CD4-positive, alpha-beta memory T cell (primary cell): ENCODE results near the gene SYN1. TPM values are rescaled to one million over a fixed set of nuclear protein-coding genes. Genes with fewer than 3 reads are reported as not detected.
"Not testable (repeated sequence)": the region's sequence is repeated elsewhere in the genome, so short reads cannot be mapped to it uniquely, and the experiment has no call there.

ENCODE experiments used
- CTCF ChIA-PET: fragments of 350-600 bp; sonication (Branson Sonifier 250); formaldehyde crosslinking; loops from one replicate; lab custom pipeline; 2021; ENCODE audit warnings: inconsistent platforms; ENCODE audit not compliant: partially characterized antibody; lab: Charles Lee
- POLR2A ChIA-PET: fragments of 350-600 bp; sonication (Branson Sonifier 250); formaldehyde crosslinking; loops from one replicate; lab custom pipeline; 2021; ENCODE audit not compliant: partially characterized antibody; lab: Charles Lee
- DNase-seq, 5 donors: peaks; one replicate each; pipeline versions ENCODE4 v3.0.0 to v3.0.0-alpha.2; 2020 to 2022; ENCODE audit warnings: mixed read lengths in 1 of 5
- H3K27ac ChIP-seq: one replicate; pipeline ENCODE4 v1.7.0; 2013; ENCODE audit warnings: low read depth, low read length
- H3K27me3 ChIP-seq: 2 replicates; pipeline ENCODE4 v1.7.0; 2013; ENCODE audit warnings: mild to moderate bottlenecking, low read length, moderate library complexity; ENCODE audit not compliant: insufficient read depth
- H3K36me3 ChIP-seq: 2 replicates; pipeline ENCODE4 v1.7.0; 2013; ENCODE audit warnings: mild to moderate bottlenecking, low read length, moderate library complexity; ENCODE audit not compliant: insufficient read depth
- H3K4me1 ChIP-seq: 2 replicates; pipeline ENCODE4 v1.7.0; 2013; ENCODE audit warnings: mild to moderate bottlenecking, low read length, moderate library complexity; ENCODE audit not compliant: insufficient read depth
- H3K4me3 ChIP-seq, 2 donors: one replicate each; pipeline ENCODE4 v1.7.0; 2013; ENCODE audit warnings: low read length in 2 of 2, mild to moderate bottlenecking in 1 of 2
- H3K9me3 ChIP-seq, 2 donors: one replicate each; pipeline ENCODE4 v1.7.0; 2013; ENCODE audit warnings: low read length in 2 of 2, control low read depth in 1 of 2; ENCODE audit not compliant: control insufficient read depth in 1 of 2
- H3K27ac Mint-ChIP-seq, 7 donors: one replicate each; pipeline ENCODE4 v1.8.0; 2020 to 2021; ENCODE audit warnings: mixed read lengths in 7 of 7, mild to moderate bottlenecking in 6 of 7, inconsistent platforms in 3 of 7, moderate library complexity in 3 of 7
- H3K27me3 Mint-ChIP-seq, 2 donors: one replicate each; pipeline ENCODE4 v1.8.0; 2020 to 2021; ENCODE audit warnings: mixed read lengths in 2 of 2
- H3K36me3 Mint-ChIP-seq, 2 donors: one replicate each; pipeline ENCODE4 v1.8.0; 2020 to 2021; ENCODE audit warnings: mixed read lengths in 2 of 2, inconsistent platforms in 1 of 2, mild to moderate bottlenecking in 1 of 2
- H3K4me1 Mint-ChIP-seq, 4 donors: one replicate each; pipeline ENCODE4 v1.8.0; 2020 to 2021; ENCODE audit warnings: mixed read lengths in 4 of 4, mild to moderate bottlenecking in 1 of 4
- H3K4me3 Mint-ChIP-seq, 8 donors: one replicate each; pipeline ENCODE4 v1.8.0; 2020 to 2021; ENCODE audit warnings: mixed read lengths in 8 of 8, mild to moderate bottlenecking in 7 of 8, moderate library complexity in 6 of 8, inconsistent platforms in 3 of 8
- H3K9me3 Mint-ChIP-seq, 8 donors: one replicate each; pipeline ENCODE4 v1.8.0; 2020 to 2021; ENCODE audit warnings: mixed read lengths in 8 of 8, mild to moderate bottlenecking in 5 of 8, inconsistent platforms in 3 of 8, moderate library complexity in 1 of 8
- intact Hi-C: fragments of 100-400 bp; cut with micrococcal nuclease; formaldehyde crosslinking; loops from one replicate; pipeline ENCODE4 v1.15.1; 2023
- polyA plus RNA-seq, 2 donors: library from polyadenylated mRNA; unstranded; fragments of 300-500 nt; fragmentation: Illumina TruSeq; gene quantifications; one replicate each; pipeline ENCODE4 v1.2.3, GENCODE V29; 2021
- total RNA-seq, 2 experiments: library from RNA; stranded (reverse); gene quantifications; one replicate each; pipeline ENCODE4 v1.2.3, GENCODE V29; 2021

The SYN1 gene
- total RNA-seq (1 to 10 TPM in 1 of 2 experiments, under 1 TPM in 1; 0.90 to 1.4 TPM), polyA plus RNA-seq (1 to 10 TPM in 1 of 2 donors, under 1 TPM in 1; 0.49 to 1.6 TPM)

DNA sequence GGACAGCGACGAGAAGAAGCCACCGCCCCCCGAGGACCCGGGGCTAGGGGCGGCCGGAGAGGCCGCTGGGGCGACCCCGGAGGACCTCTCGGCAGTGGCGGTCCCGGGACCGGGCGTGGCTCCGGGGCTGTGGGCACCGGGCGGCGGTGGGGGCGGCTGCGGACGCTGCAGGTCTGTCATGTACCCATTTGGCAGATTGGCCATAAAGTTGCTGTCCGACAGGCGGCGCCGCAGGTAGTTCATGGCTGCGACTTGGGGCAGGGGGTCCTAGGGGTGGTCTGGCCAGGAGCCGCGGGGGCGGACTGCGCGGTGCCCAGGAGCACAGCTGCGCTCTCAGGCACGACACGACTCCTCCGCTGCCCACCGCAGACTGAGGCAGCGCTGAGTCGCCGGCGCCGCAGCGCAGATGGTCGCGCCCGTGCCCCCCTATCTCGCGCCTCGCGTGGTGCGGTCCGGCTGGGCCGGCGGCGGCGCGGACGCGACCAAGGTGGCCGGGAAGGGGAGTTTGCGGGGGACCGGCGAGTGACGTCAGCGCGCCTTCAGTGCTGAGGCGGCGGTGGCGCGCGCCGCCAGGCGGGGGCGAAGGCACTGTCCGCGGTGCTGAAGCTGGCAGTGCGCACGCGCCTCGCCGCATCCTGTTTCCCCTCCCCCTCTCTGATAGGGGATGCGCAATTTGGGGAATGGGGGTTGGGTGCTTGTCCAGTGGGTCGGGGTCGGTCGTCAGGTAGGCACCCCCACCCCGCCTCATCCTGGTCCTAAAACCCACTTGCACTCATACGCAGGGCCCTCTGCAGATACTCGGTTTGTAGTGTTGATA is at the start of gene SYN1:
SYN1 (minus strand) TSS at position 372 of the 817 bp plus-strand sequence; CDS start at position 243, 129 bp downstream.
- H3K9me3 Mint-ChIP-seq: peaks cover 0 to 3% (median 0%) of the 10 kb centered on the region in 8 donors
- Histone ChIP-seq H3K4me1 (peaks cover 5% of the 10 kb centered on the region), H3K27me3 (no peaks in the 10 kb centered on the region), H3K9me3 (no peaks in the 10 kb centered on the region), H3K36me3 (no peaks in the 10 kb centered on the region), H3K4me3 (peak within 1 kb of the TSS in 1 of 2 donors; percentile 38), H3K27ac (no peak within 1 kb of the TSS)
- peak; percentile 76 to 83 (median 81) for DNase-seq
- peak within 1 kb of the TSS in 5 of 7 donors; percentile 23 to 82 (median 63) for H3K27ac Mint-ChIP-seq
- POLR2A ChIA-PET: interaction anchor here (0.9 to 1.5 kb wide), 6 partner anchors 9 to 59 kb away, joined by 3 to 8 read pairs (median 4); partner anchors contain the start of genes ARAF and TIMP1
- H3K4me3 Mint-ChIP-seq: peak within 1 kb of the TSS; percentile 30 to 76 (median 65)
- peaks cover 4 to 32% (median 18%) of the 10 kb centered on the region in 4 donors for H3K4me1 Mint-ChIP-seq
- intact Hi-C loops: loop anchor here (5.0 kb wide), 1 partner anchor 37 kb away; the partner anchor contains the start of gene TIMP1
- peaks cover 0 to 7% of the 10 kb centered on the region in 2 donors for H3K27me3 Mint-ChIP-seq
- peaks cover 0 to 3% of the 10 kb centered on the region in 2 donors for H3K36me3 Mint-ChIP-seq
- CTCF ChIA-PET: interaction anchor here (1.0 kb wide), 1 partner anchor 59 kb away, joined by 3 read pairs; the partner anchor contains the start of gene ARAF

DNA sequence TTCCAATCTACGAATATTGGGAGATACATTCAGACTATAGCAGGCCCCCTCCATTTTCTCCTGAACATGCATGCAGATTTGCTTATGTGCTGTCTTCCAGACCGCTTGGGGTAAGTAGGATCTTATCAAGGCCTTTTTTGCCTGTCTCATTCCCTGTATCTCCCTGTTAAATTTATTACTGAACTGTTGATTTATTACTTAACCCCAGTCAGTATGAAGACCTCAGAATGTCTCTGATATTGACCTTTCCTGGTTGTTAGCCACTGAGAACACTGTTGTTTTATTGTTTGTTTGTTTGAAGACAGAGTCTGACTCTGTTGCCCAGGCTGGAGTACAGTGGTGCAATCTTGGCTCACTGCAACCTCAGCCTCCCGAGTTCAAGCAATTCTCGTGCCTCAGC is 46.1 kb upstream of the SYN1 start:
- H3K36me3 Mint-ChIP-seq, CTCF ChIA-PET: not testable (repeated sequence)

DNA sequence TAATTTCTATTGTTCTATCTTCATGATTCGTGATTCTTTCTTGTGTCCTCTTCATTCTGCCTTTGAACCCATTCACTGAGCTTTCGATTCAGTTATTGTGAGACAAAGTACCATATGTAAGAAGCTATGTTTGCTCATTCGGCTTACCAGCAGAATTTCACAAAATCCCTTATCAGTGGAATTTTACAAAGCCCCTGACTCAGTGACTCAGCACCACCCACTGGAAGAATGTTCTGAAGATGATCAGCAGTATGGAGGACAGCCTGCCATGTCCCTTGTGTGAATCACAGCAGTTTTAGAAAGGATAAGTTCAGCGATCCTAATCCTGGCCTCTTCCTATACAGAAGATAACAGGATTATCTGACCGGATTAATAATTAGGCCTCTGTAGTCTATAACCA is 45.1 kb upstream of the SYN1 start:
- no peaks in the 10 kb centered on the region for H3K27me3 Mint-ChIP-seq
- Histone ChIP-seq H3K4me1 (peaks cover 3% of the 10 kb centered on the region), H3K27me3 (no peaks in the 10 kb centered on the region), H3K27ac (no peak overlapping the region), H3K4me3 (no peak overlapping the region), H3K36me3 (no peaks in the 10 kb centered on the region), H3K9me3 (no peaks in the 10 kb centered on the region)
- H3K9me3 Mint-ChIP-seq: no peaks in the 10 kb centered on the region
- no peak overlapping the region for H3K4me3 Mint-ChIP-seq
- H3K4me1 Mint-ChIP-seq: no peaks in the 10 kb centered on the region
- no peaks in the 10 kb centered on the region for H3K36me3 Mint-ChIP-seq
- DNase-seq: no peak
- no peak overlapping the region for H3K27ac Mint-ChIP-seq
- ChIA-PET POLR2A (no interaction called here), CTCF (no interaction called here)
- intact Hi-C loops: no loop called here

More for the DNA sequence above, 46.1 kb upstream of the SYN1 start:
- H3K4me1 ChIP-seq, H3K4me3 ChIP-seq, H3K27ac Mint-ChIP-seq, H3K9me3 Mint-ChIP-seq, H3K4me1 Mint-ChIP-seq, H3K27me3 ChIP-seq, H3K4me3 Mint-ChIP-seq, H3K27me3 Mint-ChIP-seq, intact Hi-C loops, DNase-seq, H3K27ac ChIP-seq, POLR2A ChIA-PET, H3K36me3 ChIP-seq, H3K9me3 ChIP-seq: not testable (repeated sequence)

DNA sequence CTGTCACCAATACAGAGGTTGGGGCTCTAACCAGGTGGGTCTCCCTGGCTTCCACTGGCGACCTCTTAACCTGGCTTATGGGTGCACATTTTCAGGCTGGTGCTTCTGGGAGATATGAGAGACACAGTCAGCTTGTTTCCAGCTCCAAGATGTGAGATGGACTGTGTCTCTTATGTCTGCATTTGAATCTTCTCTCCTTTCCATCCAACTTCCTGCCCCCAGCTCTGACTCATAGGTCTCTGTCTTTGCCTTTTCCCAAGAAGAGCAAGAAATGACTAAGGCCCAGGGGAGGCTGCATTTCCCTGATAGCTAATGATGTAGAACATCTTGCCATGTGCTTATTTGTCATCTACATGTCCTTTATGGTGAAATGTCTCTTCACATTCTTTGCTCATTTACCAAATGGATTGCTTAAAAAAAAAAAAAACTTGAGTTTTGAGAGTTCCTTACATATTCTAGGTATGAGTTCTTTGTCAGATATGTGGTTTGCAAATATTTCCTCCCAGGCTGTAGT is 42.5 kb upstream of the SYN1 start:
- POLR2A ChIA-PET: no interaction called here
- no peak overlapping the region for H3K27ac ChIP-seq
- H3K27me3 Mint-ChIP-seq: no peaks in the 10 kb centered on the region
- intact Hi-C loops: no loop called here
- DNase-seq: no peak
- peaks cover 16% of the 10 kb centered on the region for H3K4me1 ChIP-seq
- peaks cover 3 to 18% (median 5%) of the 10 kb centered on the region in 4 donors for H3K4me1 Mint-ChIP-seq
- no peak overlapping the region for H3K4me3 Mint-ChIP-seq
- no peaks in the 10 kb centered on the region for H3K9me3 ChIP-seq
- H3K36me3 Mint-ChIP-seq: peaks cover 0 to 7% of the 10 kb centered on the region in 2 donors
- H3K27ac Mint-ChIP-seq: peak overlapping the region in 2 of 7 donors; percentile 29 to 60
- CTCF ChIA-PET: no interaction called here
- H3K36me3 ChIP-seq: peaks cover 6% of the 10 kb centered on the region
- H3K4me3 ChIP-seq: no peak overlapping the region
- peaks cover 0 to 2% (median 0%) of the 10 kb centered on the region in 8 donors for H3K9me3 Mint-ChIP-seq
- no peaks in the 10 kb centered on the region for H3K27me3 ChIP-seq

DNA sequence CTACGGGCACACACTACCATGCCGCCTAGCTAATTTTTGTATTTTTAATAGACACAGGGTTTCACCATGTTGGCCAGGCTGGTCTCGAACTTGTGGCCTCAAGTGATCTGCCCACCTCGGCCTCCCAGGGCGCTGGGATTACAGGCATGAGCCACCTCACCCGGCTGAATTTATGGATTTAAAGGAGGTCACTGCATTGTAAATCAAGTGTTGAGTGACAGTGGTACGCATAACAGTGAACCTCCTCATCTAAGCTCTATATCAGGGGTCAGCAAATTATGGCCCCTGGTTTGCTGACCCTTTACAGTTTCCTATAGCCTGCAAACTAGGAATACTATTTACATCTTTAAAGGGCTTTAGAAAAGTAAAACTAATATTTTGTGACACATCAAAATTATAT is 41.9 kb upstream of the SYN1 start:
- ChIA-PET POLR2A (no interaction called here), CTCF (no interaction called here)
- H3K27ac ChIP-seq: no peak overlapping the region
- DNase-seq: no peak
- H3K27me3 Mint-ChIP-seq: no peaks in the 10 kb centered on the region
- no peak overlapping the region for H3K4me3 ChIP-seq
- H3K4me1 Mint-ChIP-seq: peaks cover 3 to 19% (median 8%) of the 10 kb centered on the region in 4 donors
- peaks cover 0 to 12% of the 10 kb centered on the region in 2 donors for H3K36me3 Mint-ChIP-seq
- H3K36me3 ChIP-seq: peaks cover 13% of the 10 kb centered on the region
- peaks cover 0 to 2% (median 0%) of the 10 kb centered on the region in 8 donors for H3K9me3 Mint-ChIP-seq
- H3K9me3 ChIP-seq: no peaks in the 10 kb centered on the region
- no peak overlapping the region for H3K4me3 Mint-ChIP-seq
- peaks cover 16% of the 10 kb centered on the region for H3K4me1 ChIP-seq
- H3K27me3 ChIP-seq: no peaks in the 10 kb centered on the region
- no peak overlapping the region for H3K27ac Mint-ChIP-seq
- intact Hi-C loops: no loop called here

DNA sequence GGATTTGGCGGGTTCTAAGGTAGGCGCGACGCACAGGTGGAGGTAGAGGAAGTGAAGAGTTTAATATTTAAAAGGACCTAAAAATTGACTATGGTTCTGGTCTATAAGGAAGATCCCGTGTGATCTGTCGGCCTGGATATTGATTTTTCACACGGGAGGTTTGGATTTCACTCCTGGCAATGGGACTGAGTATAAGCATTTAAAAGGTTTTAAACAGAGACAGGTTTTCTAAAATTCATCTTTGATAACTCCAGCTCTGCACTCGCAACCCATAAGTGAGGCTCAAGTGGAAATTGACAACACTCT is 39.7 kb upstream of the SYN1 start:
- peaks cover 28% of the 10 kb centered on the region for H3K36me3 ChIP-seq
- peak overlapping the region in 1 of 2 donors; percentile 90 for H3K4me3 ChIP-seq
- Mint-ChIP-seq H3K9me3 (peaks cover 0 to 2% (median 0%) of the 10 kb centered on the region in 8 donors), H3K36me3 (peaks cover 0 to 26% of the 10 kb centered on the region in 2 donors), H3K27me3 (no peaks in the 10 kb centered on the region), H3K4me1 (peaks cover 3 to 28% (median 8%) of the 10 kb centered on the region in 4 donors), H3K4me3 (peak overlapping the region; percentile 87 to 93 (median 91)), H3K27ac (peak overlapping the region; percentile 96 to 99 (median 98))
- peak overlapping the region; percentile 95 for H3K27ac ChIP-seq
- ChIA-PET CTCF (no interaction called here), POLR2A (interaction anchor here (1.0 to 1.6 kb wide), 3 partner anchors 9 to 809 kb away, joined by 3 to 6 read pairs (median 5); partner anchors contain the start of gene ELK1)
- no peaks in the 10 kb centered on the region for H3K27me3 ChIP-seq
- H3K9me3 ChIP-seq: no peaks in the 10 kb centered on the region
- DNase-seq: no peak
- intact Hi-C loops: loop anchor here (1.0 to 10.0 kb wide), 6 partner anchors 98 to 515 kb away; partner anchors contain the start of genes ARAF, NDUFB11, RBM10 and USP11
- peaks cover 16% of the 10 kb centered on the region for H3K4me1 ChIP-seq
